ENCODE measurements around the gene RNF2. TPM values are rescaled to one million over a fixed set of nuclear protein-coding genes. Genes with fewer than 3 reads are reported as not detected.

The RNF2 gene
- polyA plus RNA-seq, 1 donor: 22.3 TPM

DNA sequence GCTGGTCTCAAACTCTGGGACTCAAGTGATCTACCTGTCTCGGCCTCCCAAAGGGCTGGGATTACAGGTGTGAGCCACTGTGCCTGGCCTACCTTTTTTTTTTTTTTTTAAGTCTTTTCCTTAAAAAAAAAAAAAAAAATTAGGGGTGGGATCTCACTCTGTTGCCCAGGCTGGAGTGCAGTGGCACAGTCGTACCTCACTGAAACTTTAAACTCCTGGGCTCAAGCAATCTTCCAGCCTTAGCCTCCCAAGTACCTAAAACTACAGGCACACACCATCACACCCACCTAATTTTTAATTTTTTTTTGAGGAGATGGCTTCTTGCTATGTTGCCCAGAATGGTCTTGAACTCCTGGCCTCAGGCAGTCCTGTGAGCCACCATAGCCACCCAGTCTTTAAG is 38.5 kb downstream of the RNF2 start:
- Histone ChIP-seq H3K4me1 (ENCODE audit: control insufficient read depth, insufficient read depth, low read length) (no peaks in the 10 kb centered on the region), H3K4me3 (ENCODE audit: low read length) (no peak overlapping the region), H3K27ac (ENCODE audit: low read length) (no peak overlapping the region), H3K9me3 (ENCODE audit: control insufficient read depth, low read depth, low read length) (no peaks in the 10 kb centered on the region), H3K27me3 (ENCODE audit: control insufficient read depth, insufficient read depth, low read length) (no peaks in the 10 kb centered on the region), H3K36me3 (ENCODE audit: control insufficient read depth, insufficient read depth, low read length) (peaks cover 6% of the 10 kb centered on the region)
- no peak for DNase-seq
- WGBS (ENCODE audit: insufficient coverage, low lambda C conversion rate): no CpG with 5 or more reads among the region's 2 CpGs

DNA sequence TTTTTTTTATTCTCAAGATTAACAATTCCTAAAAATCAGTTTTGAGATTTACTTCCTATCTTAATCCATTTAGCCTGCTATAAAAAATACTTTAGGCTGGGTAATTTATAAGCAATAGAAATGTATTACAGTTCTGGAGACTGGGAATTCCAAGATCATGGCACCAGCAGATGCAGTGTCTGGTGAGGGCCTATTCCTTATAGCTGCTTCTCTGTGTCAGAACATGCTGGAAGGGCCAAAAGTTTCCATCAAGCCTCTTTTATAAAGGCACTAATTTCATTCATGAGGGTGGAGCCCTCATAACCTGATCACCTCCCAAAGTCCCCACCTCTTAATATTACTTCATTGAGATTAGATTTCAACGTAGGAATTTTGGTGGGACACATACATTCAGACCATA is 41.7 kb downstream of the RNF2 start:
- no peaks in the 10 kb centered on the region for H3K4me1 ChIP-seq (ENCODE audit: control insufficient read depth, insufficient read depth, low read length)
- whole genome bisulfite sequencing (ENCODE audit: insufficient coverage, low lambda C conversion rate): no CpG with 5 or more reads among the region's 1 CpG

DNA sequence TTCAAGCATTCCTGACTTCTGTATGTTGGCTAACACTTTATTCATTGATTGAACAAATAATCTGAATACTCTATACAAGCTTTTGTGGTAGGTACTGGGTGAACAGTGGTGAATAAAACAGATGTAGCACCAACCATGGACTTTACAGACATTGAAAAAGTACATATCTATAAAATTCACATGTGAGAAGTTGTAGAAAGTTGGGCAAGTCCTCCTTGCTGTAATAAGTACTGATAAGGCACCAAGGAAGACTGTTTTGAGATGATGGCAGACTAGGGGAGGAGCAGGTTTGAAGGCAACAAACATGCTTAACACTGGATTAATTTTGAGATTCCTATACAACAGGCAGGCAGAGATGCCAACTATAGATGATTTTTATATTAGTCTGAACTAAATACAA is 42.4 kb downstream of the RNF2 start:
- H3K27me3 ChIP-seq (ENCODE audit: control insufficient read depth, insufficient read depth, low read length): no peaks in the 10 kb centered on the region
- H3K9me3 ChIP-seq (ENCODE audit: control insufficient read depth, low read depth, low read length): no peaks in the 10 kb centered on the region
- DNase-seq: no peak
- no peak overlapping the region for H3K27ac ChIP-seq (ENCODE audit: low read length)
- no peak overlapping the region for H3K4me3 ChIP-seq (ENCODE audit: low read length)
- peaks cover 13% of the 10 kb centered on the region for H3K36me3 ChIP-seq (ENCODE audit: control insufficient read depth, insufficient read depth, low read length)
- no peaks in the 10 kb centered on the region for H3K4me1 ChIP-seq (ENCODE audit: control insufficient read depth, insufficient read depth, low read length)

More for the DNA sequence above, 41.7 kb downstream of the RNF2 start:
- no peak for DNase-seq
- Histone ChIP-seq H3K27ac (ENCODE audit: low read length) (no peak overlapping the region), H3K9me3 (ENCODE audit: control insufficient read depth, low read depth, low read length) (no peaks in the 10 kb centered on the region), H3K36me3 (ENCODE audit: control insufficient read depth, insufficient read depth, low read length) (peaks cover 13% of the 10 kb centered on the region), H3K27me3 (ENCODE audit: control insufficient read depth, insufficient read depth, low read length) (no peaks in the 10 kb centered on the region), H3K4me3 (ENCODE audit: low read length) (no peak overlapping the region)

DNA sequence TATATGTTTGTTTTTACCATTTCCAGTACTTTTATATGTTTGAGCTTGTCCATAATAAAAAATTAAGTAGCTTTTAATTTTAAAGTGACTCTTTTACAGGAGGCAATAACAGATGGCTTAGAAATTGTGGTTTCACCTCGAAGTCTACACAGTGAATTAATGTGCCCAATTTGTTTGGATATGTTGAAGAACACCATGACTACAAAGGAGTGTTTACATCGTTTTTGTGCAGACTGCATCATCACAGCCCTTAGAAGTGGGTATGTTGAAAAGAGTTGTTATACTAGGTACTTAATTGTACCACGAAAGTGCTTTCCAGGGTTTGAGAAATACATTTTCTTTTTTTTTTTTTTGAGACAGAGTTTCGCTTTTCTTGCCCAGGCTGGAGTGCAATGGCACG is 46.1 kb downstream of the RNF2 start:
- H3K9me3 ChIP-seq (ENCODE audit: control insufficient read depth, low read depth, low read length): no peaks in the 10 kb centered on the region
- peaks cover 25% of the 10 kb centered on the region for H3K36me3 ChIP-seq (ENCODE audit: control insufficient read depth, insufficient read depth, low read length)
- WGBS (ENCODE audit: insufficient coverage, low lambda C conversion rate): 80% methylated on average over 1 of the region's 5 CpGs
- H3K4me1 ChIP-seq (ENCODE audit: control insufficient read depth, insufficient read depth, low read length): no peaks in the 10 kb centered on the region
- no peak overlapping the region for H3K4me3 ChIP-seq (ENCODE audit: low read length)
- DNase-seq: no peak
- no peak overlapping the region for H3K27ac ChIP-seq (ENCODE audit: low read length)
- H3K27me3 ChIP-seq (ENCODE audit: control insufficient read depth, insufficient read depth, low read length): no peaks in the 10 kb centered on the region

DNA sequence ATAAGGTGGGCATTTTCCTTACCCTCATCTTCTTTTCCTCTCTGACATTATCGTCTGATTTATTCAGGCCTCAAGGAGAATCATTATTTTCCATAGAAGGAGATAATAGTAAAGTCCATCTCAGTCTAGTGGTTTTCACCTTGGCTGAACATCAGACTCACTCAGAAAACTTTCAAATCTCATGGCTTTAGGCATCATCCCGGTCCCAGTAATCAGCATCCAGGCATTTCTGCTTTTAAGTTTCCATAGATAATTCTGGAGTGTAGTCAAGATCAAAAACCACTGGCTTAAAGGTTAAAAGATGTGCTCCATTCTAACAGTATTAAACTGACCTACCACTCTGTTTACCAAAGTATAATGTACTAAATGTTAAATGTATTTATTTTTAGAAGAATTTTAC is 49.4 kb downstream of the RNF2 start:
- Histone ChIP-seq H3K36me3 (ENCODE audit: control insufficient read depth, insufficient read depth, low read length) (peaks cover 24% of the 10 kb centered on the region), H3K27me3 (ENCODE audit: control insufficient read depth, insufficient read depth, low read length) (no peaks in the 10 kb centered on the region), H3K4me3 (ENCODE audit: low read length) (no peak overlapping the region), H3K27ac (ENCODE audit: low read length) (no peak overlapping the region), H3K9me3 (ENCODE audit: control insufficient read depth, low read depth, low read length) (no peaks in the 10 kb centered on the region), H3K4me1 (ENCODE audit: control insufficient read depth, insufficient read depth, low read length) (no peaks in the 10 kb centered on the region)
- WGBS (ENCODE audit: insufficient coverage, low lambda C conversion rate): 100% methylated on average over 2 of the region's 2 CpGs
- DNase-seq: no peak

DNA sequence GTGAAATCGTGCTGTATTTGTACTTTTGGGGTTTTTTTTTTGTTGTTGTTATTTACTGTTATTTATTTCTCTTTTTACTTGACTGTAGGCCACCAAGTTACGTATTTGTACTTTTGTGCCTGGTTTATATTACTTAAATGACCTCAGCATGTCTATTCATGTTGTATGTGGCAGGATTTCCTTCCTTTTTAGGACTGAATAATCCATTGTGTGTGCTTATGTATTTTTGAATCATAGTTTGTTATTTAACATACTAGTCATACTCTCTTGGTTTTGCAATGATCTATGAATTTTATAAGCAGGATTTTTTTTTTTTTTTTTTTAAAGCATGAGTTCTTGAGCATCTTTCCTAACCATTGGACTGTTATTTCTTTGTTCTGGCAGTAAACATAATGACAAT is 51.2 kb downstream of the RNF2 start:
- no peak for DNase-seq
- Histone ChIP-seq H3K4me1 (ENCODE audit: control insufficient read depth, insufficient read depth, low read length) (no peaks in the 10 kb centered on the region), H3K9me3 (ENCODE audit: control insufficient read depth, low read depth, low read length) (no peaks in the 10 kb centered on the region), H3K27me3 (ENCODE audit: control insufficient read depth, insufficient read depth, low read length) (no peaks in the 10 kb centered on the region), H3K27ac (ENCODE audit: low read length) (no peak overlapping the region), H3K36me3 (ENCODE audit: control insufficient read depth, insufficient read depth, low read length) (peaks cover 27% of the 10 kb centered on the region), H3K4me3 (ENCODE audit: low read length) (no peak overlapping the region)
- 100% methylated on average over 1 of the region's 2 CpGs for WGBS (ENCODE audit: insufficient coverage, low lambda C conversion rate)

DNA sequence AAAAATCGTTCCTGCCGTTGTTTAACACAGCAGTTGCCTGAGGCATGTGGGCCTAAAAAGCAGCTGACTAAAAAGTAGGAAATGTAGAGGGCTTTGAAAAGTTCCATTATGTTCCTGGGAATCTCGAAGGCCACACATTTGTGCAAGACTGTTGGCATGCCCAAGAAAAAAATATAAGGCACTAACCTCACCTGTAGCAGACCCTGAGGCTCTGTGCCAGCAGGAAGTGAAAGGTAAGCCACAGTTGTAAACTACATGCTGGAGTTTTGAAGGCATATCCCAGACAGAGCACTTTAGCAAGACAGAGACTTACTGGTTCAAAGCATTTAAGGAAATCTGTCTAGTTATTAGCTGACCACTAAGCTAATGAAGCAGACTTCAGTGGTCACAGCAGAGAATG is 58.7 kb downstream of the RNF2 start:
- Histone ChIP-seq H3K36me3 (ENCODE audit: control insufficient read depth, insufficient read depth, low read length) (peaks cover 19% of the 10 kb centered on the region), H3K27ac (ENCODE audit: low read length) (no peak overlapping the region), H3K4me3 (ENCODE audit: low read length) (no peak overlapping the region), H3K27me3 (ENCODE audit: control insufficient read depth, insufficient read depth, low read length) (no peaks in the 10 kb centered on the region), H3K9me3 (ENCODE audit: control insufficient read depth, low read depth, low read length) (peaks cover 14% of the 10 kb centered on the region), H3K4me1 (ENCODE audit: control insufficient read depth, insufficient read depth, low read length) (no peaks in the 10 kb centered on the region)
- no CpG with 5 or more reads among the region's 3 CpGs for WGBS (ENCODE audit: insufficient coverage, low lambda C conversion rate)
- DNase-seq: no peak

DNA sequence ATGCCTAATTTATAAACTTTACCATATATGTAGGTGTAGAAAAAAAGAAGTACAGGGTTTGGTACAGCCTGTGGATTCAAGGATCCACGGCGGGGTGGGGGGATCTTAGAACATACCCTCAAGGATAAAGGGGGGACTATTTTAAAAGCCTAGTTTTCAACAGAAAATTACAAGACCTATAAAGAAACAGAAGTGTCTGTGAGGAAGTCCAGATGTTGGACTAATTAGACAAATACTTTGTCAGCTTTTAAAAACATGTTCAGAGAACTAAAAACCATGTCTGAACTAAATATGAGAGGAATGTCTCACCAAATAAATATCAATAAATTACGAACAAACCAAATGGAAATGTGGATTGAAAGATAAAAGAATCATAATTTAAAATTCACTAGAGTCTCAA is 59.8 kb downstream of the RNF2 start:
- H3K27me3 ChIP-seq (ENCODE audit: control insufficient read depth, insufficient read depth, low read length): no peaks in the 10 kb centered on the region

DNA sequence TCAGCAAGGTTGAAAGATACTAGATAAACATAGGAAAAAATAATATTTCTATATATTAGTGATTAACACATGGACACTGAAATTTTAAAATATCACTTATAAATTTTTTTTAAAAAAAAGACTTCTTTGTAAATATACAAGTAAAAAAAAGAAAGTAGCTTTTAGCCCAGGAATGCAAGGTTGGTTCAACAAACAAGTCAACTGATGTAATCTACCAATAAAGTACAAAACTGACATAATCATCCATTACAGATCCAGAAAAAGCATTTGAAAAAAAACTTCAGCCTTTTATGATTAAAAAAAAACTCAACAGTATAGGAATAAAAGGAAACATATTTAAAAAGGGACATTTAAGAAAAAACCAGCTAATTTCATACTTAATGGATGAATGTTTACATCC is 63.0 kb downstream of the RNF2 start:
- Histone ChIP-seq H3K9me3 (ENCODE audit: control insufficient read depth, low read depth, low read length) (peaks cover 15% of the 10 kb centered on the region), H3K4me3 (ENCODE audit: low read length) (no peak overlapping the region), H3K4me1 (ENCODE audit: control insufficient read depth, insufficient read depth, low read length) (no peaks in the 10 kb centered on the region), H3K36me3 (ENCODE audit: control insufficient read depth, insufficient read depth, low read length) (peaks cover 9% of the 10 kb centered on the region), H3K27me3 (ENCODE audit: control insufficient read depth, insufficient read depth, low read length) (no peaks in the 10 kb centered on the region), H3K27ac (ENCODE audit: low read length) (no peak overlapping the region)
- DNase-seq: no peak

More for the DNA sequence above, 59.8 kb downstream of the RNF2 start:
- Histone ChIP-seq H3K4me1 (ENCODE audit: control insufficient read depth, insufficient read depth, low read length) (no peaks in the 10 kb centered on the region), H3K9me3 (ENCODE audit: control insufficient read depth, low read depth, low read length) (peaks cover 15% of the 10 kb centered on the region), H3K27ac (ENCODE audit: low read length) (no peak overlapping the region), H3K4me3 (ENCODE audit: low read length) (no peak overlapping the region), H3K36me3 (ENCODE audit: control insufficient read depth, insufficient read depth, low read length) (peaks cover 17% of the 10 kb centered on the region)
- WGBS (ENCODE audit: insufficient coverage, low lambda C conversion rate): 86% methylated on average over 1 of the region's 3 CpGs
- DNase-seq: no peak

DNA sequence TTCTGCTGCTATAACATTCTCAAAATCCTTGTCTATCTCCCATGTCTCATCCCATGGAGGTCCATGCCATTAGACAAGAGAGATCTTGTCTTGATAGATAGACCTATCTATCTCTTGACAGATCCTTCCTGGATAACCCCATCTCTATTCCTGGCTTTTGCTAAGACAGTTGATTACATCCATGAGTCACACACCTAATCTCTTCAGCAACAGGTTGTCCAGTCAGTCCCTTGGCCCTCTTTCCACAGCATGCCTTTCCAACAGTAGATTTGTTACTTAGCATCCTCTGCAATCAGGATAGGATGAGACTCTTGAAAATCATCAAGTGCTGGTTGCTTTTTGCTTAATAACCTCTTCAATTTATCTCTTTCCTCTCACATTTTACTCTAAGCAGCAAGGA is 64.8 kb downstream of the RNF2 start:
- Histone ChIP-seq H3K9me3 (ENCODE audit: control insufficient read depth, low read depth, low read length) (peaks cover 15% of the 10 kb centered on the region), H3K4me3 (ENCODE audit: low read length) (no peak overlapping the region), H3K4me1 (ENCODE audit: control insufficient read depth, insufficient read depth, low read length) (no peaks in the 10 kb centered on the region), H3K27me3 (ENCODE audit: control insufficient read depth, insufficient read depth, low read length) (no peaks in the 10 kb centered on the region), H3K36me3 (ENCODE audit: control insufficient read depth, insufficient read depth, low read length) (no peaks in the 10 kb centered on the region), H3K27ac (ENCODE audit: low read length) (no peak overlapping the region)
- DNase-seq: no peak

DNA sequence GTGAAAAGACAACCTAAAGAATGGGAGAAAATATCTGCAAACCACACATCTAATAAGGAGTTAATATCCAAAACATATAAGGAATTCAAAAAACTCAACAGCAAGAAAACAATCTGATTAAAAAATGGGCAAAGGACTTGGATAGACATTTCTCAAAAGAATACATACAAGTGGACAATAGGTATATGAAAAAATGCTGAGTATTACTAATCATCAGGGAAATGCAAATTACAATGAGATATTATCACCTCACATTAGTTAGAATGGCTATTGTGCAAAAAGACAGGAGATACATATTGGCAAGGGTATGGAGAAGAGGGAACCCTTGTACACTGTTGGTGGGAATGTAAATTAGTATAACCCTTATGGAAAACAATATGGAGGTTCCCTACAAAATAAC is 66.5 kb downstream of the RNF2 start:
- Histone ChIP-seq H3K36me3 (ENCODE audit: control insufficient read depth, insufficient read depth, low read length) (peaks cover 2% of the 10 kb centered on the region), H3K4me1 (ENCODE audit: control insufficient read depth, insufficient read depth, low read length) (no peaks in the 10 kb centered on the region), H3K27ac (ENCODE audit: low read length) (no peak overlapping the region), H3K9me3 (ENCODE audit: control insufficient read depth, low read depth, low read length) (peaks cover 15% of the 10 kb centered on the region), H3K4me3 (ENCODE audit: low read length) (no peak overlapping the region), H3K27me3 (ENCODE audit: control insufficient read depth, insufficient read depth, low read length) (no peaks in the 10 kb centered on the region)
- no peak for DNase-seq
